ENCODE data around the gene DNAJB7. TPM values are rescaled to one million over a fixed set of nuclear protein-coding genes. Genes with fewer than 3 reads are reported as not detected.
"Not testable (repeated sequence)": the region's sequence is repeated elsewhere in the genome, so short reads cannot be mapped to it uniquely, and the experiment has no call there.

The DNAJB7 gene
- total RNA-seq, 4 donors from 2014 or later, result 0.27 to 0.54 (median 0.44) TPM; not detected in 1

DNA sequence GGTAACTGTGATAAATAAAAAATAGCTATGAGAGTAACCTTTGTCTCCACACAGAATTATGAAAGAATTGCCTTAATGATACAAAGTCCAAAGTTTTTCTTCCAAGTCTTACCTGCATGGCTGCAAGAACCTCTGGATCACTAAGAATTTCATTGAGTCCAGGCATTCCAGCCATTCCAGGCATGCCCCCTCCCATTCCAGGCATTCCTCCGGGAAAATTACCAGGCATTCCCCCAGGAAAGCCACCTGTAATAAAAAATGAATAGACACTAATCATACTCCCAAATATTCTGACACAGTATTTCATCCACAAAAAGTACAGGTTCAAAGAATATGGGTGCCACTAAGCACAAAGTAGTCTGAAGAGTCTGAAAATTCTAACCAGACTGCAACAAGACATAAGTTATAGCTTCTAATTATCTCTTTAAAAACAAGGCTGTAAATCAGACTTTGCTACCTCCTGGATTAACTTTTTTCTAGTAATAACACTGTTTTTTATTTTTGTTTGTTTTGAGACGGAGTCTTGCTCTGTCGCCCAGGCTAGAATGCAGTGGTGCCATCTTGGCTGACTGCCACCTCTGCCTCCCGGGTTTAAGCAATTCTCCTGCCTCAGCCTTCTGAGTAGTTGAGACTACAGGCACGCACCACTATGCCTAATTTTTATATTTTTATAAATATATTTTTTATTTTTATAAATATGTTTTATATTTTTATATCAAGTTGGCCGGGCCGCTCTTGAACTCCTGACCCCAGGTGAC is 34.8 kb downstream of the DNAJB7 start:
- no peaks in the 10 kb centered on the region for H3K27me3 ChIP-seq
- peak; percentile 55 to 67 for DNase-seq
- intact Hi-C loops (cut with DNase I), result no loop called here
- H3K36me3 ChIP-seq, result peaks cover 33 to 47% of the 10 kb centered on the region in 2 donors
- H3K9me3 ChIP-seq, result no peaks in the 10 kb centered on the region
- peaks cover 0 to 5% of the 10 kb centered on the region in 2 donors for H3K4me1 ChIP-seq
- WGBS, 2 donors, result 71 to 75% methylated on average over 7 of the region's 7 CpGs
- TF ChIP-seq POLR2A (IDR thresholded peaks at IDR 0.05), result no peak
- H3K27ac ChIP-seq, result no peak overlapping the region
- H3K4me3 ChIP-seq (replicated peaks in 1 of 3), result no peak overlapping the region

GRCh38 chr22:40826292-40826691 is 35.6 kb downstream of the DNAJB7 start:
- H3K27me3 ChIP-seq; H3K4me3 ChIP-seq (replicated peaks in 1 of 3); H3K9me3 ChIP-seq; intact Hi-C loops (cut with DNase I); H3K4me1 ChIP-seq; H3K27ac ChIP-seq; DNase-seq: not testable (repeated sequence)
- WGBS, 2 donors, result 96 to 100% methylated on average over 2 of the region's 2 CpGs
- H3K36me3 ChIP-seq, result peaks cover 28 to 40% of the 10 kb centered on the region in 2 donors

GRCh38 chr22:40823426-40823825 is 38.5 kb downstream of the DNAJB7 start:
- TF ChIP-seq, protein P1, sequence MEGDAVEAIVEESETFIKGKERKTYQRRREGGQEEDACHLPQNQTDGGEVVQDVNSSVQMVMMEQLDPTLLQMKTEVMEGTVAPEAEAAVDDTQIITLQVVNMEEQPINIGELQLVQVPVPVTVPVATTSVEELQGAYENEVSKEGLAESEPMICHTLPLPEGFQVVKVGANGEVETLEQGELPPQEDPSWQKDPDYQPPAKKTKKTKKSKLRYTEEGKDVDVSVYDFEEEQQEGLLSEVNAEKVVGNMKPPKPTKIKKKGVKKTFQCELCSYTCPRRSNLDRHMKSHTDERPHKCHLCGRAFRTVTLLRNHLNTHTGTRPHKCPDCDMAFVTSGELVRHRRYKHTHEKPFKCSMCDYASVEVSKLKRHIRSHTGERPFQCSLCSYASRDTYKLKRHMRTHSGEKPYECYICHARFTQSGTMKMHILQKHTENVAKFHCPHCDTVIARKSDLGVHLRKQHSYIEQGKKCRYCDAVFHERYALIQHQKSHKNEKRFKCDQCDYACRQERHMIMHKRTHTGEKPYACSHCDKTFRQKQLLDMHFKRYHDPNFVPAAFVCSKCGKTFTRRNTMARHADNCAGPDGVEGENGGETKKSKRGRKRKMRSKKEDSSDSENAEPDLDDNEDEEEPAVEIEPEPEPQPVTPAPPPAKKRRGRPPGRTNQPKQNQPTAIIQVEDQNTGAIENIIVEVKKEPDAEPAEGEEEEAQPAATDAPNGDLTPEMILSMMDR (IDR thresholded peaks at IDR 0.05), result no peak
- no peak for TF ChIP-seq POLR2A (IDR thresholded peaks at IDR 0.05)
- 77 to 90% methylated on average over 1 of the region's 1 CpG for WGBS, 2 donors
- no peak overlapping the region for H3K4me3 ChIP-seq (replicated peaks in 1 of 3)
- peaks cover 0 to 14% of the 10 kb centered on the region in 2 donors for H3K36me3 ChIP-seq
- no peak for DNase-seq
- no peak overlapping the region for H3K27ac ChIP-seq
- H3K27me3 ChIP-seq, result no peaks in the 10 kb centered on the region
- intact Hi-C loops (cut with DNase I), result no loop called here
- peaks cover 8 to 13% of the 10 kb centered on the region in 2 donors for H3K4me1 ChIP-seq
- H3K9me3 ChIP-seq, result no peaks in the 10 kb centered on the region

- H3K9me3 ChIP-seq, result no peaks in the 10 kb centered on the region
- TF ChIP-seq POLR2A (IDR thresholded peaks at IDR 0.05), result no peak
- TF ChIP-seq, protein P1 (IDR thresholded peaks at IDR 0.05), result no peak
- peaks cover 17 to 19% of the 10 kb centered on the region in 2 donors for H3K4me1 ChIP-seq
- no peak for DNase-seq
- peak overlapping the region; percentile 35 to 54 (median 41) for H3K27ac ChIP-seq
- H3K4me3 ChIP-seq (replicated peaks in 1 of 3), result peak overlapping the region in 2 of 3 donors; percentile 56 to 82
- intact Hi-C loops (cut with DNase I), result no loop called here
- 13 to 16% methylated on average over 4 of the region's 4 CpGs for WGBS, 2 donors
- H3K36me3 ChIP-seq, result peaks cover 0 to 7% of the 10 kb centered on the region in 2 donors
- H3K27me3 ChIP-seq, result no peaks in the 10 kb centered on the region
Observed at GRCh38 chr22:40819599-40820140, 42.2 kb downstream of the DNAJB7 start.

DNA sequence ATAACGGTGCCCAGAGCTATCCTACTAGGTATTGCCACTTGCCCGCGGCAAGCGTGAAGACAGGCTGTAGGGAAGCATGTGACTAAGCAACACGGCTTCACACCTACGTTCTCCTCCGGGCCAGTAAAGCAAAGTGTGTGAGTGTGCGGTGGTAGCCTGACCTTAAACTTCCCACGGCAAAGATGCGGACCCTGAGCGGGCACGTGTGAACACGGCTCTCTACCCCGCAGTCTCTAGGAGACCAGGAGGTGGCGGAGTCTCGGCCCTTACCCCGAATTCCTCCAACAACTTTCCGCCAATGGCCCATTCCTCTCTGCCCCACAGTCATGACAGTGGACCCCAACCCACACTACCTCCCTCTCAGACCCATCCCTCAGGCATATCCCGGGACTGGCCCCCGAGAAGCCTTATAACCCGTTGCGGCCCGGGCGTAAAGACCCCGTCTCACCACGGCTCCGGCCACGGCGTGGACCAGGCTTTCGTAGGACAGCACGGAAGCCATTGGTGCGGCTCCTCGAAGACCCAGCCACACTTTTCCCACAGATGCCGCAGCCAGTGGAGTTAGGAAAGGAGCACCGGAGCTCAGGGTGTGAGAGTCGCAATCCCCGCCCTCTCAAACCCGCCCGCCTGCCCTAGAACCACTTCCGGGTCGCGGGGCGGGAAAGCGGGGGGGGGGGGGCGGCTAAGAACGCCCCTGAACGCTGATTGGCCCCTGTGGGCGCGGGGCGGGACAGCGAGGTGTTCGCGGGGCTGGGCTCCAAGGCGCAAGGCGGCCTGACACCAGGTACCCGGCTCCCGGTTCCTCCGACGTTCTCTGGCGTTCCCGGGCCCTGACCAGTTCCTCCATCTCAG is 42.9 kb downstream of the DNAJB7 start, which contains the start of gene SLC25A17:
TSS of gene SLC25A17 (minus strand) at position 600 of the 852 bp plus-strand sequence. CDS start at position 502, 98 bp downstream.
- DNase-seq, result peak; percentile 91 to 93
- peaks cover 17 to 19% of the 10 kb centered on the region in 2 donors for H3K4me1 ChIP-seq
- H3K36me3 ChIP-seq, result peaks cover 0 to 3% of the 10 kb centered on the region in 2 donors
- H3K9me3 ChIP-seq, result no peaks in the 10 kb centered on the region
- no peaks in the 10 kb centered on the region for H3K27me3 ChIP-seq
- TF ChIP-seq, protein P1 (IDR thresholded peaks at IDR 0.05), result peak in 5 of 6 experiments; percentile 19 to 49 (median 42)
- peak in 1 of 2 donors; percentile 53 for TF ChIP-seq POLR2A (IDR thresholded peaks at IDR 0.05)
- intact Hi-C loops (cut with DNase I), result no loop called here
- peak within 1 kb of the TSS; percentile 35 to 54 (median 41) for H3K27ac ChIP-seq
- WGBS, 2 donors, result 0 to 1% methylated on average over 20 to 21 of the region's 61 CpGs
- H3K4me3 ChIP-seq (replicated peaks in 1 of 3), result peak within 1 kb of the TSS; percentile 69 to 100 (median 82)

All from thyroid gland (tissue), 4 donors.